HEK293T (cell line): ENCODE data around the gene SMC2.

ENCODE experiments used
- CTCF ChIA-PET: fragments of 350-600 bp; formaldehyde crosslinking; extraction: SDS; loops from one replicate; lab custom pipeline; 2021; ENCODE audit warnings: antibody characterized with exemption, inconsistent platforms; lab: Yijun Ruan, JAX
- POLR2A ChIA-PET: fragments of 350-600 bp; formaldehyde crosslinking; extraction: SDS; loops from one replicate; lab custom pipeline; 2020; ENCODE audit warnings: antibody characterized with exemption, inconsistent platforms; lab: Yijun Ruan, JAX
- DNase-seq: peaks from one replicate; pipeline ENCODE4 v3.0.0; 2012; ENCODE audit warnings: mixed read lengths; ENCODE audit errors: extremely low spot score
- ARNT ChIP-seq: fragments of 450-650 bp; IDR thresholded peaks from 2 replicates; pipeline ENCODE4 v1.6.1; 2017; ENCODE audit warnings: mild to moderate bottlenecking
- BHLHE40 ChIP-seq: fragments of 450-650 bp; IDR thresholded peaks from 2 replicates; pipeline ENCODE4 v1.6.1; 2016; ENCODE audit warnings: mild to moderate bottlenecking, moderate library complexity, borderline replicate concordance
- CTBP1 ChIP-seq: fragments of 450-650 bp; IDR thresholded peaks from 2 replicates; pipeline ENCODE4 v1.6.1; 2016; ENCODE audit warnings: borderline replicate concordance
- ELF4 ChIP-seq: fragments of 450-650 bp; IDR thresholded peaks from 2 replicates; pipeline ENCODE4 v1.6.1; 2017; ENCODE audit warnings: antibody characterized with exemption
- FOXA1 ChIP-seq: fragments of 450-650 bp; IDR thresholded peaks from 2 replicates; pipeline ENCODE4 v1.6.1; 2016; ENCODE audit warnings: mild to moderate bottlenecking
- FOXK2 ChIP-seq: fragments of 450-650 bp; IDR thresholded peaks from 2 replicates; pipeline ENCODE4 v1.6.1; 2016; ENCODE audit warnings: mild to moderate bottlenecking
- FOXM1 ChIP-seq: fragments of 450-650 bp; IDR thresholded peaks from 2 replicates; pipeline ENCODE4 v1.6.1; 2017; ENCODE audit warnings: mild to moderate bottlenecking, borderline replicate concordance
- HDGF ChIP-seq: fragments of 450-650 bp; IDR thresholded peaks from 2 replicates; pipeline ENCODE4 v1.6.1; 2017; ENCODE audit warnings: antibody characterized with exemption, borderline replicate concordance
- L3MBTL2 ChIP-seq: fragments of 450-650 bp; conservative IDR thresholded peaks from 2 replicates; pipeline ENCODE4 v1.6.1; 2016; ENCODE audit warnings: mild to moderate bottlenecking
- LEF1 ChIP-seq: fragments of 450-650 bp; IDR thresholded peaks from 2 replicates; pipeline ENCODE4 v1.6.1; 2017; ENCODE audit warnings: mild to moderate bottlenecking, borderline replicate concordance
- NFRKB ChIP-seq: fragments of 450-650 bp; IDR thresholded peaks from 2 replicates; pipeline ENCODE4 v1.6.1; 2016; ENCODE audit warnings: mild to moderate bottlenecking, moderate library complexity
- SP1 ChIP-seq: fragments of 450-650 bp; IDR thresholded peaks from 2 replicates; pipeline ENCODE4 v1.6.1; 2017
- SUZ12 ChIP-seq: fragments of 450-650 bp; IDR thresholded peaks from 2 replicates; pipeline ENCODE4 v1.6.1; 2016; ENCODE audit warnings: mild to moderate bottlenecking
- TARDBP ChIP-seq: fragments of 450-650 bp; IDR thresholded peaks from 2 replicates; pipeline ENCODE4 v1.6.1; 2016
- ZNF384 ChIP-seq: fragments of 450-650 bp; IDR thresholded peaks from 2 replicates; pipeline ENCODE4 v1.6.1; 2016
- TF ChIP-seq, protein P1 (sequence below): fragments of 450-650 bp; IDR thresholded peaks from 2 replicates; pipeline ENCODE4 v1.6.1; 2016

Gene SMC2

DNA sequence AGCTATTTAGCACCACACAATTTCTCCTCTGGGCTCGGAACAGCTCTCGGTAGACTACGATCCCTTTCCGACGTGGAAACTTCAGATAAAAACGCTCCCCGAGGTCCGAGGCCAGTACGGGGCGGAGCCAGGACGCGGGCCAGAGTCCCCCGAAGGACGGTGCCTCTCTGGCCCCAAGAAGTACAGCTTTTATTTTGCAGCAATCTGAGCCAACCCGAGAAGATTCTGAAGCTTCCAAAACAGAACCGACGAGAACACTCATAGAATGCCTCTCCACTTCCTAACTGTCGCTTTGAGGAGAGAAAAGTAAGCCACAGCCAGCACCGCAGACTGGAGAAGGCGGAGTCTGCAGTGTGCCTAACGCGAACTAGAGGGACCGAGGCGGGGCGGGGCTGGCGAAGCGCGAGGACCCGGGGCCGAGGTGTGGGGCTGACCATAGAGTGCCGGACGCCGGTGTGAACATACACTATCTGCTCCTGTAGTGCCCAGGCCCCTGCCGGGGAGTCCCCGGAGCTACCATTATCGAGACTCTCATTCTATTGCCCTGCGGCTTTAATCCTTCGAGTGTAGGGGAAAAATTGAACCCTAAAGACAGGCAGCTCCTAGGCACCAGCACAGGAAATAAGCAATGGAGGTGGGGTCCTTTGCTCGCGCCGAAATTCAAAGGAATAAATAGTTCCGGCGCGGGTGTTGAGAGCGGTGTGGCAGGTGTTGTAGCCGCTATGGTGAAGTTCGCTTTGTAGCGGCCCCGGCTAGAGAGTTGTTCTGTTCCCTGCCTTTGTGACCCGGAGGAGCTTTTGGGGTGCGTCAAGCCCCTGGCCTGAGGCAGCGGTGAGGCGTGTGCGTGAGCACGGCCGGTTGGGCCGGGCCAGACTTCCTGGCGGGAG is at the start of gene SMC2:
SMC2 (plus strand) TSS at position 663 of the 887 bp plus-strand sequence. CDS start 1,076 bp downstream, outside the sequence.
- CTCF ChIA-PET, result no interaction called here

DNA sequence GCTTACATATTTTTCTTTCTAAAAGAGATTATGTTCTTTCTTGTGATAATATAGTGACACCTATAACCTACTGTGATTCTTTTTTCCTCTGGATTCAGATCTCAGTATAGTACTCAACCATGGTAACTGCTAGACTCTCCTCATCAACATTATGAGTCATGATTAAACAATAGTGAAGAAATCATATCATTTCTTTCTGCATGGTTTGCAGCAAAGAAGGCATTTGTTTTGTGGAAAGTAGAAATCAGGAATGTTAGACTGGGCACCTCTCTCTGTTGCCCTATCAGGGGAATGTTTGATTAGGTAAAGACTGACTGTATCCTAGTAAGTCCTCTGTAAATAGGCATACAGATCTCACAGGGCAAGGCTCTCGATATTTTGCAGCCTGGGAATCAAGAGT is 25.6 kb upstream of the SMC2 start:
- no peak for DNase-seq
- ChIA-PET CTCF (no interaction called here), POLR2A (no interaction called here)
- TF ChIP-seq L3MBTL2 (no peak), ZNF384 (no peak), FOXA1 (no peak), BHLHE40 (no peak), SP1 (no peak), TARDBP (no peak), LEF1 (no peak), ARNT (no peak), SUZ12 (no peak), FOXM1 (no peak), FOXK2 (no peak), HDGF (no peak), ELF4 (no peak), CTBP1 (no peak), NFRKB (no peak)
- TF ChIP-seq, protein P1, sequence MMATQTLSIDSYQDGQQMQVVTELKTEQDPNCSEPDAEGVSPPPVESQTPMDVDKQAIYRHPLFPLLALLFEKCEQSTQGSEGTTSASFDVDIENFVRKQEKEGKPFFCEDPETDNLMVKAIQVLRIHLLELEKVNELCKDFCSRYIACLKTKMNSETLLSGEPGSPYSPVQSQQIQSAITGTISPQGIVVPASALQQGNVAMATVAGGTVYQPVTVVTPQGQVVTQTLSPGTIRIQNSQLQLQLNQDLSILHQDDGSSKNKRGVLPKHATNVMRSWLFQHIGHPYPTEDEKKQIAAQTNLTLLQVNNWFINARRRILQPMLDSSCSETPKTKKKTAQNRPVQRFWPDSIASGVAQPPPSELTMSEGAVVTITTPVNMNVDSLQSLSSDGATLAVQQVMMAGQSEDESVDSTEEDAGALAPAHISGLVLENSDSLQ, result no peak

More for the DNA sequence above, at the start of gene SMC2:
- TF ChIP-seq L3MBTL2 (peak; percentile 78), FOXA1 (no peak)
- DNase-seq, result peak; percentile 84
- POLR2A ChIA-PET, result interaction anchor here (0.6 to 2.0 kb wide), 6 partner anchors 8 to 582 kb away, joined by 3 to 12 read pairs (median 4); no protein-coding TSS in a partner anchor

DNA sequence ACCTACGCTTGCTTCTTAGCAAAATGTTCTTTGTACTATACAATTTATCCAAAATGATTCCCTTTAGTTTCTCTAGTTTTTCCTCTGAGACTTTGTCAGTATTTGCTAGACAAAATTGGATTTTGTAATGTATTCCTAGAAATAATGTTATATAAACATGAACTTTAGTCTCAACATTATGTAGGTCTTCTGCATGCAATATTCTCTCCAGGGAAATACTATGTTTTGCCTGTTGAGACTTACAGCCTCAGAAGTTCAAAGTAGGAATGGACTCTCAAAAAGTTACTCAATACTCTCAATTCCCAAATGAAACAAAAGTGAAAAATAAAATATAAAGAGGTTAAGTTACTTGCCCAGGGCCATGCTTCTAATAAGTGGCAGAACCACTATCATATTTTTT is 24.8 kb upstream of the SMC2 start:
- POLR2A ChIA-PET, result no interaction called here
- no peak for DNase-seq
- CTCF ChIA-PET, result no interaction called here
- TF ChIP-seq, protein P1, result no peak
- no peak for TF ChIP-seq BHLHE40
- no peak for TF ChIP-seq L3MBTL2
- TF ChIP-seq SP1, result no peak
- TF ChIP-seq FOXK2, result no peak
- TF ChIP-seq FOXM1, result no peak
- no peak for TF ChIP-seq CTBP1
- TF ChIP-seq LEF1, result no peak
- TF ChIP-seq HDGF, result no peak
- no peak for TF ChIP-seq ARNT

DNA sequence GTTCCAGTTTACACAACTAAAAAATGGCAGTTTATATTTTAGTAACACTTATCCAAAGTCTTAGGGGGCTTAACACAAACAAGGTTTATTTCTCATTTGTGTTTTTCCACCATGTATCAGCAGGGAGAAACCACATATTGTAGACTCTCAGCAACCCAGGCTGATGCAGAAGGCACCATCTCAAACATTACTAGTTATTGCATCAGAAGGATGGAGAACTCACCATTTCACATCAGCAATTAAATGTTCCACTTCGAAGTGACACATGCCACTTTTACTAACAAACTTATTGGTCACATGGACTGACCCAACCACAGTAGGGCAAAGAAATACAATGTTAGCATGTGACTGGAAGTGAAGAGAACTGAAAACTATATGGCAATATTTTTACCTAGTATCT is 22.5 kb upstream of the SMC2 start:
- DNase-seq, result no peak
- ChIA-PET CTCF (no interaction called here), POLR2A (no interaction called here)
- TF ChIP-seq CTBP1, result no peak
- no peak for TF ChIP-seq TARDBP

DNA sequence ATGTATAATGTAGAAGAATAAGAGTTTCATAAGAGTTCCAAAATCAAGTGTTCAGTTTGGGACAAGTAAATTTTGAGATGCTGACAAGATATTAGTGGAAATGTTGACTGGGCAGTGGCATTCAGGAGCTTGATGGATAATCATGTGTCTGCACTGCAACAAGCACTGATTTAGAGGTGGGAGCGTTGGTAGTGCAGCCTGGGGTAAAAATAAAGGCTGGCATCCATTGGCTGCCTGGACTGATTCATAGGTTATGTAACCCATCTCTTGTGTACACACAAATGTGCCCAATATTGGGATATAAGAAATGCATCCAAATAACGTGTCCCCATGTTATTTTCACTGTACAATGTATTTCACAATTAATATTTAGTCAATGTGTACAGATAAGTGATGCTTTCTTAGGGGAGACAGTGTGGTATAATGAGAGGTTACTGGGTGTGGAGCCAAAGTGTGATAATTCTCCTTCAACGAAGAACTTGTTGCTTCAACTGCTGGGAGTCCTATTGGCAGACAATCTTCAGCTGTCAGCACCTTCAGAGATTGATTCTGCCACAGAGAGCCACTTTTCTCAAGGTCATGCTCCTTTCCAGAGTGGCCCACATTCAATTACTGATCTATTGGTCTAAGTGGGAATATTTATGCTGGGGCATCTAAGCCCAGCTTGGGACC is 20.9 kb upstream of the SMC2 start:
- ChIA-PET CTCF (no interaction called here), POLR2A (no interaction called here)
- no peak for TF ChIP-seq SP1
- TF ChIP-seq NFRKB, result no peak
- no peak for TF ChIP-seq FOXK2
- TF ChIP-seq, protein P1, result no peak
- TF ChIP-seq LEF1, result no peak
- TF ChIP-seq TARDBP, result no peak
- no peak for TF ChIP-seq FOXM1
- TF ChIP-seq ARNT, result no peak
- no peak for TF ChIP-seq L3MBTL2
- TF ChIP-seq CTBP1, result no peak
- no peak for TF ChIP-seq FOXA1
- TF ChIP-seq ELF4, result no peak
- TF ChIP-seq BHLHE40, result no peak
- no peak for TF ChIP-seq SUZ12
- no peak for DNase-seq

DNA sequence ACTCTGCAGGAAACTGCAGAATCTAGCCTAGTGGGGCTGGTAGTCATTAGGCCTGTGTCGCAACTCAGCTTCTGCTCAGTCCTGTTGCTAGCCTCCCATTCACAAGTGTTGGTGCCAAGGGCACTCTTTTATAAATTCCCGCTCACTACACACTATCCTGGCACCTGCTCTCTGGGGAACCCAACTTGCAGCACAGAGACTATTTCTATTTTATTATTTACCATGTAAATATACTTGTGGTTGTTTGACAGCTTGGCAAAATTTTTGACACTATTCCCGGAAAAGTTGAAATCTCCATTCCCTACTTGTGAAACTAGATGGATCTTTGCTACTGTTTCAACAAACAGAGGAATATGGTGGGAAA is 20.4 kb upstream of the SMC2 start:
- TF ChIP-seq FOXM1, result no peak
- TF ChIP-seq BHLHE40, result no peak
- TF ChIP-seq NFRKB, result no peak
- no peak for TF ChIP-seq FOXK2
- no peak for TF ChIP-seq L3MBTL2
- TF ChIP-seq SP1, result no peak
- no peak for TF ChIP-seq SUZ12
- ChIA-PET POLR2A (no interaction called here), CTCF (no interaction called here)
- DNase-seq, result no peak
